Measurements from ENCODE around the gene FBXW8.

The FBXW8 gene

DNA sequence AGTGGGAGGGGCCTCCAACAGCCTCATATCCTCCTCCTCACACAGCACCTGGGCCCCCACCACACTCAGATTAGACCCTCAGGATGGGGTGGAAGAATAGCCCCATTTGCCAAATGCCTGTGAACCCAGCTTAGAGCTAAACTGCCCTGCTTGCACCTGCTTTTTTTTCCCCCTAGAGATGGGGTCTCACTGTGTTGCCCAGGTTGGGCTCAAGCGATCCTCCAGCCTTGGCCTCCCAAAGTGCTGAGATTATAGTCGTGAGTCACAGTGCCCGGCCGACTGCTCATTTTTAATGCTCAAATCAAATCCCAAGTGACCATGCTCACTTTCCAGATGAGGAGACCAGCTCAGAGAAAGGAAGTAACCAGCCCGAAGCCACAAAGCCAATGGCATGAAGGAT is 161.4 kb downstream of the FBXW8 start:
- intact Hi-C loops (cut with DNase I; ENCODE audit: low total_unique reads) = no loop called here
- TF ChIP-seq, protein P1, sequence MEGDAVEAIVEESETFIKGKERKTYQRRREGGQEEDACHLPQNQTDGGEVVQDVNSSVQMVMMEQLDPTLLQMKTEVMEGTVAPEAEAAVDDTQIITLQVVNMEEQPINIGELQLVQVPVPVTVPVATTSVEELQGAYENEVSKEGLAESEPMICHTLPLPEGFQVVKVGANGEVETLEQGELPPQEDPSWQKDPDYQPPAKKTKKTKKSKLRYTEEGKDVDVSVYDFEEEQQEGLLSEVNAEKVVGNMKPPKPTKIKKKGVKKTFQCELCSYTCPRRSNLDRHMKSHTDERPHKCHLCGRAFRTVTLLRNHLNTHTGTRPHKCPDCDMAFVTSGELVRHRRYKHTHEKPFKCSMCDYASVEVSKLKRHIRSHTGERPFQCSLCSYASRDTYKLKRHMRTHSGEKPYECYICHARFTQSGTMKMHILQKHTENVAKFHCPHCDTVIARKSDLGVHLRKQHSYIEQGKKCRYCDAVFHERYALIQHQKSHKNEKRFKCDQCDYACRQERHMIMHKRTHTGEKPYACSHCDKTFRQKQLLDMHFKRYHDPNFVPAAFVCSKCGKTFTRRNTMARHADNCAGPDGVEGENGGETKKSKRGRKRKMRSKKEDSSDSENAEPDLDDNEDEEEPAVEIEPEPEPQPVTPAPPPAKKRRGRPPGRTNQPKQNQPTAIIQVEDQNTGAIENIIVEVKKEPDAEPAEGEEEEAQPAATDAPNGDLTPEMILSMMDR (IDR thresholded peaks at IDR 0.05) = no peak
- DNase-seq = no peak

DNA sequence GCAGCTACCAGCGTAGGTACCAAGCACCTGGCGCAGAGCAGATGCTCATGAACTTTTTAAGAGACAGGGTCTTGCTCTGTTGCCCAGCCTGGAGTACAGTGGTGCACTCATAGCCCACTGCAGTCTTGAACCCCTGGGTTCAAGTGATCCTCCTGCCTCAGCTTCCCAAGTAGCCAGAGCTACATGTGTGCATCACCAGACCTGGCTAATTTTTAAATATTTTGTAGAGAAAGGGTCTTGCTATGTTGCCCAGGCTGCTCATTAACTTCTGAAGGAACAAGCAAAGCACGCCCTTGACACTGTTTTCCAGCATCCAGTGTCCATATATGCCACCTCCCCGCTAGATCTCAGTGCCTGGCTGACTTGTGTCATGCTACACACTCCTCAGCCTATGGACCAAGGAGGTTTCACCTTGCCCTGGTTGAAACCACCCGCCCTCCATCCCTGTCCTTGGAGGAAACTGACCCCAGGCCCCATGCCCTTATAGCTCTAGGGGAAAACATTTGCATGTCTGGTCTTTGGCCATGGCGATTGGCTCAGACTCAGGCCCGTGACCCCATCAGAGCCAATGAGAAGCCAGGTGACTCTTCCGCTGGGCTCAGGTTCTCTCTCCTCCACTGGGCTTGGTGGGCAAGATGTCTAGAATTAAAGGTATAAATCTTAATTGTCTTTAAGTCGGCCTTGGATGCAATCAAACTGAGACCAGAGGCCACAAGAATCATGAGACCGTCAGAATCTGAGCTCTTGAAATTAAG is 162.2 kb downstream of the FBXW8 start:
- intact Hi-C loops (cut with DNase I; ENCODE audit: low total_unique reads) = no loop called here
- Histone ChIP-seq H3K27ac (no peak overlapping the region), H3K27me3 (peaks cover 0 to 10% of the 10 kb centered on the region in 2 donors), H3K4me3 (no peak overlapping the region), H3K4me1 (peaks cover 0 to 10% (median 0%) of the 10 kb centered on the region in 4 donors), H3K36me3 (no peaks in the 10 kb centered on the region), H3K9me3 (no peaks in the 10 kb centered on the region)
- DNase-seq = no peak
- TF ChIP-seq, protein P1 (IDR thresholded peaks at IDR 0.05) = no peak

More for the DNA sequence above, 161.4 kb downstream of the FBXW8 start:
- Histone ChIP-seq H3K36me3 (no peaks in the 10 kb centered on the region), H3K9me3 (no peaks in the 10 kb centered on the region), H3K4me1 (peaks cover 0 to 10% (median 0%) of the 10 kb centered on the region in 4 donors), H3K27me3 (peaks cover 0 to 10% of the 10 kb centered on the region in 2 donors), H3K27ac (no peak overlapping the region), H3K4me3 (no peak overlapping the region)

DNA sequence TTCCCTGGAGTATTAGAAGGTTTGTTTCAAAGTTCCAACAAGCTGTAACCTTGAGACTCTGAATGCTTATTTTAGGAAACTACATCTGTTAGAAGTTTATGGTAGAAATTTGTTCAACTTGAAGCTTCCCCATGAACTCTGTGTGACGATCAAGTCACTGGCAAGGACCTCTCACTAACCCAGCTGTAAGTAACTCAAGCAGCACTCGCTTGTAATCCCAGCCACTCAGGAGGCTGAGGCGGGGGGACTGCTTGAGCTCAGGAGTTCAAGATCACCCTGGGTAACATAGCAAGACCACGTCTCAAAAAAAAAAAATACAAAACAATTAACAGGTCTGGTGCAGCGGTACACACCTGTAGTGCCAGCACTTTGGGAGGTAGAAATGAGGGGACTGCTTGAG is 162.9 kb downstream of the FBXW8 start:
- DNase-seq = no peak
- no peaks in the 10 kb centered on the region for H3K36me3 ChIP-seq
- intact Hi-C loops (cut with DNase I; ENCODE audit: low total_unique reads) = no loop called here
- TF ChIP-seq, protein P1 (IDR thresholded peaks at IDR 0.05) = no peak
- H3K27ac ChIP-seq = no peak overlapping the region
- peaks cover 0 to 10% (median 0%) of the 10 kb centered on the region in 4 donors for H3K4me1 ChIP-seq
- H3K9me3 ChIP-seq = no peaks in the 10 kb centered on the region
- peaks cover 0 to 10% of the 10 kb centered on the region in 2 donors for H3K27me3 ChIP-seq
- no peak overlapping the region for H3K4me3 ChIP-seq

DNA sequence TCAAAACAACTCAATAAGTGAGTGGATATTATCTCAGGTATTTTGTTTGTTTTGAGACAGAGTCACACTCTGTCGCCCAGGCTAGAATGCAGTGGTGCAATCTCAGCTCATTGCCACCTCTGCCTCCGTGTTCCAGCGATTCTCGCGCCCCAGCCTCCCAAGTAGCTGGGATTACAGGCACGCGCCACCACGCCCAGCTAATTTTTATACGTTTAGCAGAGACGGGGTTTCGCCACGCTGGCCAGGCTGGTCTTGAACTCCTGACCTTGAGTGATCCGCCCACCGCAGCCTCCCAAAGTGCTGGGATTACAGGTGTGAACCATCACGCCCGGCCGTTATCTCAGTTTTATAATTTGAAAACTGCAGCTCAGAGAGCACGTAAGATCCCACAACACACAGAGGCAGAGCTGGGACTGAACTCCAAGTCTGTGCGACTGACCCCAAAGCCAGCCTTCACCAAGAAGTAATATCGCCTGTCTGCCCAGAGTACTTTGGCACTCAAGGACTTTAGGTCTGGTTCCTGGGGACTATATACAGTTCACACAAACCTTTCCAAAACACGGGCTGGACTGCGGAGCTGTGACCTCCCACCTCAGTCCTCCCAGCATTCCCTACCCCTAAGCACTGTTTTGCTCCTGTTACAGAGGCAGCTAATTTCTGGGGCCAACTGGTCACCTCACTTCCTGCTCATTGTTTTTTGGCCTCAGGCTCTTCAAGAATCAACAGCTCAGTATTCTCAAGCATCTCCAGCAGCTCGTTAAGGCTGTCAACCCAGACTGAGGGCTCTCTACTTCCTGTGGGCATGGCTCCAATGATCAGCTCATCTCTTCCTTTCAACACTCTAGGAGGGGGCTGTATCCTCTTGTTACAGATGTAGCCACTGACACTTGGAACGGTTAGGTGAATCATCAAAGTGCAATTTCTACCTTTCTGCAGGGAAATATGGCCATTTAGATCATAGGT is 165.9 kb downstream of the FBXW8 start:
- intact Hi-C loops (cut with DNase I; ENCODE audit: low total_unique reads) = no loop called here
- Histone ChIP-seq H3K27ac (no peak overlapping the region), H3K4me1 (peaks cover 0 to 5% (median 0%) of the 10 kb centered on the region in 4 donors), H3K9me3 (no peaks in the 10 kb centered on the region), H3K36me3 (no peaks in the 10 kb centered on the region), H3K4me3 (no peak overlapping the region), H3K27me3 (peaks cover 0 to 10% of the 10 kb centered on the region in 2 donors)
- DNase-seq = no peak
- TF ChIP-seq, protein P1 (IDR thresholded peaks at IDR 0.05) = no peak

DNA sequence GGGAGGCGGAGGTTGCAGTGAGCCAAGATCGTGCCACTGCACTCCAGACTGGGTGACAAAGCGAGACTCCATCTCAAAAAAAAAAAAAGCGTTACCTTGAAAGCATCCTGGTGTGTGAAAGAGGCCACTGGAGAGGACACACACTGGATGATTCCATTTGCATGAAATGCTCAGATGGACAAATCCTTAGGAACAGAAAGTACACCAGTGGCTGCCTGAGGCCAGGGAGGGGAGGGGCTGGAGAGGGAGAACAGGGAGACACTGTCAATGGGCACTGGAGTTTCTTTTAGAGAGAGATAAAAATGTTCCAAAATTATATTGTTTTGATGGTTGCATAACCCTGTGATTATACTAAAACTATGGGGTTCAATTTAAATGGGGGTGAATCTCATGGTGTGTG is 168.7 kb downstream of the FBXW8 start:
- Histone ChIP-seq H3K9me3 (no peaks in the 10 kb centered on the region), H3K27me3 (peaks cover 0 to 8% of the 10 kb centered on the region in 2 donors), H3K4me3 (no peak overlapping the region), H3K36me3 (no peaks in the 10 kb centered on the region), H3K4me1 (peaks cover 0 to 5% (median 0%) of the 10 kb centered on the region in 4 donors), H3K27ac (no peak overlapping the region)
- TF ChIP-seq, protein P1 (IDR thresholded peaks at IDR 0.05) = no peak
- intact Hi-C loops (cut with DNase I; ENCODE audit: low total_unique reads) = no loop called here
- DNase-seq = no peak

Measured in tibial artery (tissue), 4 donors.